Right forelimb (tissue), 1 donor: Measurements from ENCODE around the gene PFKFB3.
"Not testable (repeated sequence)": the region's sequence is repeated elsewhere in the genome, so short reads cannot be mapped to it uniquely, and the experiment has no call there.

Experiments used
- DNase-seq: peaks from one replicate; pipeline ENCODE4 v3.0.0-alpha.2; 2018

The PFKFB3 gene

DNA sequence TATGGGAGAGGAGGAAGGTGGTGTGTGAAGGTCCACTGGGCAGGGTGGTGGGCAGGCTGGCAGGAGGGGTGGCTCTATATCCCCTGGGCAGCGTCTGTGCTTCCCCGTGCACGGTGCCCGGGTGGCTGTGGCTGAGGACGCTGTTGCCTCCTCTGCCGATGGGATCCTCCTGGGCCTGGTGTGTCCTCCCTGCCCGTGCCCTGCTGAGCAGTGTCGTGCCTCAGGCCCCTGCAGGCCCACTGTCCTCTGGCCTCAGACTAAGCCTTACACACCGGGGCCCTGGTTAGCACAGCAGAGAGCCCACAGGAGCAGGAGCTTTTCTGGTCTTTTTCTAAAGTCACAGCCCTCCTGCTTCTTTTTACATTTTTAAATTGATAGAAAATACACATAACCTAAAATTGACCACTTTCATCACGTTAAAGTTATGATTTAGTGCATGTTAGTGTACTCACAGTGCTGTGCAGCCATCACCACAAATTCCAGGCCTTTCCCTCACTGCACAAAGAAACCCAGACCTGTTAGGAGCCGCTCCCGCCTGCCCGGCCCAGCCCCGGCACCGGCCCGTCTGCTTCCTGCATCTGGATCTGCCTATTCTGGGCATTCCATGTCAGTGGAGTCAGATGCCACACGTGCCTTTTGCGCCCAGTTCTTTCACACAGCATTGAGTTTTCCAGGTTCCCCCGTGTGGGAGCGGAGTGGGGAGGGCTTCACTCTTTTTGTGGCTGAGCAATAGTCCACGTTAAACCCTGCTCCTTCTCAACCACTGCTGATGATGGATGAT is 19.4 kb downstream of the PFKFB3 start:
- DNase-seq: no peak

DNA sequence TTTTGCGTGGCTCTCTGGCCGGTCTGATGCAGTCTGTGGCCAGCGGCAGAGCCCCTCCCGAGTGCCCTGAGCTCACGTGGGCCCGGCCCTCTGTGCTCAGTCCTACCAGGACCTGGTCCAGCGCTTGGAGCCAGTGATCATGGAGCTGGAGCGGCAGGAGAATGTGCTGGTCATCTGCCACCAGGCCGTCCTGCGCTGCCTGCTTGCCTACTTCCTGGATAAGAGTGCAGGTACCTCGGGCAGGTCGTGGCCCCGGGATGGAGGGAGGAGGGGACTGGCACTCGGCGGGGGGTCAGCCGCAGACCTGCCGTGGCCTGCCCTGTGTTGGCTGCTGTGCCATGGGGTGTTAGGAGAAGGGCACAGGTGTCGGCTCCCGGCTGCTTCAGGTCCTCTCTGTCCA is 20.0 kb downstream of the PFKFB3 start:
- no peak for DNase-seq

DNA sequence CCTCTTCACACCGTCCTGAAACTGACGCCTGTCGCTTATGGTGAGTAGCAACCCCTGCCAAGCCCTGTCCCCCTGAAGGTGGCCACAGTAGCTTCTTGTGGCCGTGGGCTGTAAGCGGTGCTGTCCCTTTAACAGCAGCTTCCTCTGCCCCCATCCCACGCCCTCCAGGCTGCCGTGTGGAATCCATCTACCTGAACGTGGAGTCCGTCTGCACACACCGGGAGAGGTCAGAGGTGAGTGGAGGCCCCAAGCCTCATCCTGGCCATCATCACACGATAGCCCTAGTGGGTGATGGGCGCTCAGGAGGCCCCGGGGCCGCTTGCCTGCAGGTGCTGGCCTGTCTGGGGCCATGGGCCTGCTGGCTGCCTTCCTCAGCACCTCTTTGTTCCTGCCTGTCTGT is 21.2 kb downstream of the PFKFB3 start:
- DNase-seq: no peak

DNA sequence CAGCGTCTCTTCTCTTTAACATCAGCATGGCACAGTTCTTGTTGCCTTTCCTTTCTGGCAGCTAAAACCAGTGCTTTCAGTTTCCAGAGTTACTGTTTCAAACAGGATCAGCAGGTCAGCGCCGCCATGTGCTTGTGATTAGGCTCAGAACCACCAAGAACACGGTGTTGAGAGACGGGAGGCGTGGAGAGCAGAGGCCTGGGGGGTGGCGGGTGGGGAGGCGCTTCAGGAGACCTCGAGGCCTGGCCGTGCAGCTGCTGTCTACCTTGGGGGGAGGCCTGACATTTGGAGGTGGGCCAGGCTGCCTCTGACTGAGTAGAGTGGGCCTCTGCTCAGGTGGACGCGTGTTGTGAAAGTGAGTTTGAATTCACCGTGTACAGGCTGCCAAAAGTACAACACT is 22.0 kb downstream of the PFKFB3 start:
- DNase-seq: no peak

DNA sequence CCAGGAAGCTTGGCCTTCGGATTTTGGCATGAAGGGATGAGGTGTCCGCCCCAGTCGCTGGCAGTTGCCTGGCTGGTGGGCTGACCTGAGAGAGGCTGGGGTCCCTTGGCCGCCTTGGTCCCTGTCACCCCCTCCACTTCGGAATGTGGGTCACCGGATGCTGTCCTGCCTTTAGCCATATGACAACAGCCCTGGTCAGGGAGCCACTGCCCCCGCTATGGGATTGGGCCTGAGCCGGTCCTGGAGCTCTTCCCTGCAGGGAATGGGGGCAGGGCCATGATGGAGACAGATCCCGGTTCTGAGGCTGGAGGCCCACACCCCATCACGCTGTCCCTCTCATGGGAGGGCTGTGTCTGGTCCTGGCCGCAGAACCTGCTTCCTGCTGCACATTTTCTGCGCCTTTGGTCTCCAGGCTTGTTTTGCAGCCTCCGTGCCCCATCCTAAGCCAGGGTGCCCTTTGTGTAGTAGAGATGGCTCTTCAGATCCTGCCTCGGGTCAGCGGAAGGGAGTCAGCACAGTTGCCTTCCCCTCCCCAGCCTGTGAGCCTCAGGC is 22.6 kb downstream of the PFKFB3 start:
- no peak for DNase-seq

DNA sequence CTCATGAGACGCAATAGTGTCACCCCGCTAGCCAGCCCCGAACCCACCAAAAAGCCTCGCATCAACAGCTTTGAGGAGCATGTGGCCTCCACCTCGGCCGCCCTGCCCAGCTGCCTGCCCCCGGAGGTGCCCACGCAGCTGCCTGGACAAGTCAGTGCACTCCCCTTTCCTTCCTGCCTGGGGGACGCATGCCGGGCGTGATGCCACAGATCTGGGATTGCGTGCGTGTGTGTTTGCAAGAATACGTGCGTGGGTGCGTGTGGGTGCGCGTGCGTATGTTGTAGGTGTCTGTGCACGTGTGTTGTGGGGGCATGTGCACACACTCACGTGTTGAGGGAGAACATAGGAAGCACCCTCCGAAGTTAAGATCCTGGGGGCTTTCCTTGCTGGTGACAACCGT is 23.5 kb downstream of the PFKFB3 start:
- DNase-seq: no peak

DNA sequence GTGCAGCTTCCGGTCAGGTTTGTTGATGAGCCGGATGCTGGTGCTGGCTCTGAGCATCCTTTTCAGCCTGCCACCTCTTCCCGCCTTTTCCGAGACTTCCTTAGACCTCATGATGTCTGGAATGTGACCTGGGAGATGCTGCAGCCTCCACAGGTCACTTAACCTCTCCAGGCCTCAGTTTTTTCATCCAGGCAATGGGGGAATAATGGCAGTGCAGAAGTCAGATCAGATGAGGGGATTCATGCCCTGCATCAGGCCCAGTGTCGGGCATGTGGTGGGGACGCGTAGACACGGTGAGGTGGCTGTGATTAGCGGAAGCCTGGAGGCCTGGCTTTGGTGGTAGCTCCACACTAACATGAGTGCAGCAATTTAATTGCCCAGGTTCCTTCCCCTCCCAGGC is 24.6 kb downstream of the PFKFB3 start:
- DNase-seq: no peak

DNA sequence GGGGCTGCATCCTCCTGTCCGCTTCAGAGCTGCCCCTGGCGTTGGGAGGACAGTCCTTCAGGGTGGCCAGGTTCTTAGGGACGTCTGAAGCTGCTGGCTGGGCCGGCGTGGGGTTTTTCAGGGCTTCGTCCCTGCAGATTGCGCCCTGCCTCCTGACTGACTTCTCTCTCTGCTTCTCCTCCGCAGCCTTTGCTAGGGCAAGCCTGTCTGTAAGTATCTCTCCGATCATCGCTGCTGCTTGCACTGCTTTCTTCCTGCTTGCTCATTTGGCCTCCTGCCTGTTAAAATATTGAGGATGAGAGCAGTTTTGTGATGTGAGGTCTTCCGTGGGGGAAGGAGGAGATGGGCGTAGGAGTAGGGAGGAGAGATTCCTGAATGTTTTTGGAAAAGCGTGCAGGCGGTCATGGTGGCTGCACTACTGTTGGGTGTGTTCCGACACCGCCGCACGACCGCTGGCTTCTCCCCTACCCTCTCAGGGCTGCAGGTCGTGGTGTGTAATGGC is 25.3 kb downstream of the PFKFB3 start:
- DNase-seq: peak; percentile 37

DNA sequence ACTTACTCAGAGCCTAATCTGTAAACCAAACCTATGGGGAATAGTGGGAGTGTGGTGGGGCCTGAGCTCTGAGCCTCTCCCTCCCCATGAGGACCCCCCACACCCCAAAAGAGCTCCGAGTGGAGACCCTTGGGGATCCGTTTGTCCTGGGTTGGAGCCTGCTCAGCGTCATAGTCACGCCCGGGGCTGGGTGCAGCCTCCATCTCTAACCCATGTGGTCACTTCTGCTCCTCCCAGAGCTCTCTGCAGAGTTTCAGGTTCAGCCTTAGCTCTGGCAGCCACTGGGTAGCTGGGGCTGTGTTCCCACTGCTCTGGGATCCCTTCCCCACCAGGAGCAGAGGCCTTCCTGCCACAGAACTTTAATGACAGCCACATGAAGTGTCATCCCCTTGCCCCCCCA is 25.9 kb downstream of the PFKFB3 start:
- peak; percentile 25 for DNase-seq

DNA sequence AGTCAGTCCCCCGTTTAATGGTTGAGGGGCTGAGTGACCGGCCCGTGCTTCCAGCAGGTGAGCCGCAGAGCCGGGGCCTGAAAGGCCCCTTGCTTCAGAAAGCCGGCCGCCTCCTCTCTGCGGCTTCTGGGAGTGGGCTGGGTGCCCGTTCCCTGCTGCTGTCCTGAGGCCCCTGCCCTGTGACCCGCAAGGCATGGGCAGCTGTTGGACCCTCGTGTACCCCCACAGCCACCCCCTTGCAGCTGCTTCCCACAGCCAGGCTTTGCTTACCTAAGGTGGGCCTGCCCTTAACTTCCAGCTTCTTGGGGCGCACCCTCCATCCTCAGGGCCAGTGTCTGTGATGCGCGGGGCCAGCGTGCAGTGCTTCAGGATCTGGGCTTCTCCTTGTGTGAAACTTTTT is 26.6 kb downstream of the PFKFB3 start:
- DNase-seq: peak; percentile 17

DNA sequence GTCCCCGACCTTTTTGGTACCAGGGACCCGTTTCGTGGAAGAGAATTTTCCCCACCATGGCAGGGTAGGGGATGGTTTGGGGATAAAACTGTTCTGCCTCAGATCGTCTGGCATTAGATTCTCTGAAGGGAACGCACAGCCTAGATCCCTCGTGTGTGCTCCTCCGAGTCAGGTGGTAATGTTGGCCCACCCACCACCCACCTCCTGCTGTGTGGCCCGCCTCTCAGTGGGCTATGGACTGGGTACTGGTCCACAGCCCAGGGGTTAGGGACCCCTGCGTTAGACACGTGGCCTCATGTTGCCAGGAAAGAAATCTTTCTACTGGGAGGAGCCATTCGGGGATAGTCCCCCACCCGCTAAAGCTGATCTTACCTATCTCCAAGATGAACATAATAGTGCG is 27.0 kb downstream of the PFKFB3 start:
- DNase-seq: peak; percentile 25

DNA sequence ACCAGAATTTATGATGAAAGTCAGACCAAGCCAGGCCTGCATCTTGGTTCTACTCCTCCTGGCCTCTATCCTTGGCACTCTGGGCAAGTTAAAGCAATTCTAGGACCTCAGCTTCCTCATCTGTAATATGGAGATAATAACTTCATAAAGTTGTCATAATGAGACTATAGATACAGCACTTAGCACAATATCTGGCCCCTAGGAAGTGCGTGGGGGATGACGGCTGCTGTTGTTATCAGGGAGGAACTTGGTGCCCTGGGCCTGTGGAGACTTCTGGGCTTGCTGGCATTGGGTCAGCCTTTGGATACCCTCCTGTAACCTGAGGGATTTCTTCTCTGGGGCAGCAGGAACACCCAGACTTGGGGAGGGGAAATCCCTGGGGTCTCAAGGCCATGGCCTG is 27.6 kb downstream of the PFKFB3 start:
- DNase-seq: peak; percentile 10

DNA sequence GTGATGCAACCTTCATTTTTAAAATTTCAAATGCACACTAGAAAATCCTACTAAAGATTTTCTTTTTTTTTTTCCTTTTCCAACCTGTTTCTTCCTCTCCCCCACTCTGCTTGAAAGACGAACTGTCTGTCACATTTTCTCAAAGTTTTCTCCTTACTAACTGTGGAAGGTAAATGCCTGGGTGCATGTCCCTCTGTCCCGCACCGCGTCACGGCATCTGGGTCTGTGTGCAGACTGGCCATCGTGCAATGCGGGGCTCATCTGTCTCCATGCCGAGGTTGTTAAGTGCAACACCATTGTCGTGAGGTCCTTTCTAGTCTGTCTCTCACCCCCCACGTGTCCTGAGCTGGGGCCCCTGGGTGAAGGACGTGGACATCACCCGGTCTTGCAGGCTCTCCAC is 28.4 kb downstream of the PFKFB3 start:
- DNase-seq: peak; percentile 5

DNA sequence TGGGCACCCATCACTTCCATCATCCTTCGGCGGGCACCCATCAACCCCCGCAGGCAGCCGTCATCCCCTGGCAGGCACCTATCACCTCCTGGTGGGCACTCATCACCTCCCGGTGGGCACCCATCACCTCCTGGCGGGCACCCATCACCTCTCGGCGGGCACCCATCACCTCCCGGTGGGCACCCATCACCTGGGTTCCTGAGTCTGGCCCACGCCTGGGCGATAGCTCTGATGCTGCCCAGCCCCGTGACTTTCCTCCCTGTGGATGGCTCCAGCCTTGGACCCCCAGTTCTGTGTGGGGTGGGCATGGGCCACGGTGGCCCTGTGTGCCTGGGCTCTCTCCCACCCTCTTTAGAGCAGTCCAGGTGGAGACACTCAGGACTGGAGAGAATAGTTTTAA is 29.0 kb downstream of the PFKFB3 start:
- peak; percentile 4 for DNase-seq

DNA sequence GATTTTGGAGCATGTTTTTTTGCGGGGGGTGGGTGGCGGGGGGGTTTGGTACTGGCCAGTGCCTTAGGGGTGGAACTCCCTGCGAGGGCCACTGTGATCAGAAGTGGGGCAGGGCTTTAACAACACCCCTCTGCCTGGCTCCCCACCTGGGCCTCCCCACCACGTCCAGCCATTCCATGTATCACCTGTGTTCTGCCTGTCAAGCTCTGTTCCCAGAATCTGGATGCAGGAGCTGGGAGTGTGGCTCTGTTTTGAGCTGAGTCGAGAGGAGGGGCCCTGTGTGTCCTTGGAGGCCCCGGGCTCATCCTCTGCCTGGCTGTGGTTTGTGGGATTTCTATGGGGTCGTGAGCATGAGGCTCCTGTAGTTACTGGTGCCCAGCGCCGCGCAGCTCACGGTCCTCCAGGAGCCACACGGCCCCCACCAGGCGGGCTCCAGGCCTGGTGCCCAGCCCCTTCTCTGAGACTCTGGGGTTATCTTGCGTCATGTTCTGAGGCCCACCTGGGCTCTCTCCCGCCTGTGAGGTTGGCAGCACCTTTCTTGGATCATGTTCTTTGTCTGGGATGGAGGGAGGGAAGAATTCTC is 29.6 kb downstream of the PFKFB3 start:
- DNase-seq: peak; percentile 32

DNA sequence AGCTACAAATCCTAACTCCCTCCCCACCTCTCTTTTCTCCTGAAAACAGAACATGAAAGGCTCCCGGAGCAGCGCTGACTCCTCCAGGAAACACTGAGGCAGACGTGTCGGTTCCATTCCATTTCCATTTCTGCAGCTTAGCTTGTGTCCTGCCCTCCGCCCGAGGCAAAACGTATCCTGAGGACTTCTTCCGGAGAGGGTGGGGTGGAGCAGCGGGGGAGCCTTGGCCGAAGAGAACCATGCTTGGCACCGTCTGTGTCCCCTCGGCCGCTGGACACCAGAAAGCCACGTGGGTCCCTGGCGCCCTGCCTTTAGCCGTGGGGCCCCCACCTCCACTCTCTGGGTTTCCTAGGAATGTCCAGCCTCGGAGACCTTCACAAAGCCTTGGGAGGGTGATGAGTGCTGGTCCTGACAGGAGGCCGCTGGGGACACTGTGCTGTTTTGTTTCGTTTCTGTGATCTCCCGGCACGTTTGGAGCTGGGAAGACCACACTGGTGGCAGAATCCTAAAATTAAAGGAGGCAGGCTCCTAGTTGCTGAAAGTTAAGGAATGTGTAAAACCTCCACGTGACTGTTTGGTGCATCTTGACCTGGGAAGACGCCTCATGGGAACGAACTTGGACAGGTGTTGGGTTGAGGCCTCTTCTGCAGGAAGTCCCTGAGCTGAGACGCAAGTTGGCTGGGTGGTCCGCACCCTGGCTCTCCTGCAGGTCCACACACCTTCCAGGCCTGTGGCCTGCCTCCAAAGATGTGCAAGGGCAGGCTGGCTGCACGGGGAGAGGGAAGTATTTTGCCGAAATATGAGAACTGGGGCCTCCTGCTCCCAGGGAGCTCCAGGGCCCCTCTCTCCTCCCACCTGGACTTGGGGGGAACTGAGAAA is 30.4 kb downstream of the PFKFB3 start:
- no peak for DNase-seq

DNA sequence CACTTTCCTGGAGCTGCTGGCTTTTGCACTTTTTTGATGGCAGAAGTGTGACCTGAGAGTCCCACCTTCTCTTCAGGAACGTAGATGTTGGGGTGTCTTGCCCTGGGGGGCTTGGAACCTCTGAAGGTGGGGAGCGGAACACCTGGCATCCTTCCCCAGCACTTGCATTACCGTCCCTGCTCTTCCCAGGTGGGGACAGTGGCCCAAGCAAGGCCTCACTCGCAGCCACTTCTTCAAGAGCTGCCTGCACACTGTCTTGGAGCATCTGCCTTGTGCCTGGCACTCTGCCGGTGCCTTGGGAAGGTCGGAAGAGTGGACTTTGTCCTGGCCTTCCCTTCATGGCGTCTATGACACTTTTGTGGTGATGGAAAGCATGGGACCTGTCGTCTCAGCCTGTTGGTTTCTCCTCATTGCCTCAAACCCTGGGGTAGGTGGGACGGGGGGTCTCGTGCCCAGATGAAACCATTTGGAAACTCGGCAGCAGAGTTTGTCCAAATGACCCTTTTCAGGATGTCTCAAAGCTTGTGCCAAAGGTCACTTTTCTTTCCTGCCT is 31.1 kb downstream of the PFKFB3 start:
- no peak for DNase-seq

DNA sequence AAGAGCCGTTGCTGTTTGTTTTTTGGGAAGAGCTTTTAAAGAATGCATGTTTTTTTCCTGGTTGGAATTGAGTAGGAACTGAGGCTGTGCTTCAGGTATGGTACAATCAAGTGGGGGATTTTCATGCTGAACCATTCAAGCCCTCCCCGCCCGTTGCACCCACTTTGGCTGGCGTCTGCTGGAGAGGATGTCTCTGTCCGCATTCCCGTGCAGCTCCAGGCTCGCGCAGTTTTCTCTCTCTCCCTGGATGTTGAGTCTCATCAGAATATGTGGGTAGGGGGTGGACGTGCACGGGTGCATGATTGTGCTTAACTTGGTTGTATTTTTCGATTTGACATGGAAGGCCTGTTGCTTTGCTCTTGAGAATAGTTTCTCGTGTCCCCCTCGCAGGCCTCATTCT is 31.6 kb downstream of the PFKFB3 start:
- DNase-seq: peak; percentile 10

DNA sequence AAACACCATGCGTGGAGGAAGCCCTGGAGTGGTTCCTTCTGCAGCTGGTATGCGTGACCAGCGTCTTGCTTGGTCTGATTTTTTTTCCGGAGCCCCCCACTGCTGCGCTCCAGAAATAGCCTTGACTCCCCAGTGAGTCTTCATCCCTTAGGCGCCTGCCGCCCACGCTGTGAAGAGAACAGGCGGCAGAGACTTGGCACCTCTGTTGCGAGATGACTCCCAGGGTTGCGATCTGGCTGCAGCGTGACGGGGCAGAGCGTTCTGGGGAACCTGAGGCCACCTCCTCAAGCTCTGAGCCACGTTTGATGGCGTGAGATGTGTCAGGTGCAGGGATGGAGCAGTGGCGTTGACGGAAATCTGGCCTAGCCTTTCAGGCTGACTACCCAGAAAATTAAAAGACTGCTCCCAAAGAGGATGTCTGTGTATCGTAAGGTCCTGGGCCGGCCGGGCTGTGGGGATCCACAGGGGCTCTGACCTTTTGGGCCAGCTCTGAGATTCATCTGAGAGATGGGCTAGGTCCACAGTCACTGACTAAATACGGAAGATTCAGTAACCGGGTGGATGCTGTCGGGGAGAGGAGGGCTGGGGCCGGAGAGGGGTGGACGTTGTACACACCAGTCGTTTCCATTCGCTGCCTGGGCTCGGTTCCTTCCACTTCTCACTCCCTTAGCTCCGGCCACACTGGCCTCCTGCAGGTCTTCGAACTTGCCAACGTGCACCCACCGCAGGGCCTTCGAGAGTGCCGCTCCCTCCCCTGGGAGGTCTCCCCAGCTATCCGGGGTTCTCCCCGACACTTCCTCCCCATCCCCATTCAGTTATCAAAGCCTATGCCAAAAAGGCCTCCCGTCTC is 33.8 kb downstream of the PFKFB3 start:
- no peak for DNase-seq

DNA sequence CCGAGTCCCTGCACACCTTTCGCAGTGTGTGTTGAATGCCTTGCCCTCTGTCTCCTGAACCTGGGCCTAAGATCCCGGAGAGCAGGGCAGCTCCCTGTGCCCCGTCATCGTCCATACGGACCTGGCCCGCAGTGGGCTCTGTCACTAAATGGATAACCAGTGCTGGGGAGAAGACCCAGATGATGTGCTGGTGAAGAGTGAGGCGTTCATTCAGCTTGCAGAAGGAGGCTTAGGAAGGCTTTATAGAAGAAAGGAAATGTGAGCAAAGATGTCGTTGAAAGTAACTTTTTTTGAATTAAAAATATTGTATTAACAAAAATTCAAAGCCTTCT is 34.4 kb downstream of the PFKFB3 start:
- no peak for DNase-seq

DNA sequence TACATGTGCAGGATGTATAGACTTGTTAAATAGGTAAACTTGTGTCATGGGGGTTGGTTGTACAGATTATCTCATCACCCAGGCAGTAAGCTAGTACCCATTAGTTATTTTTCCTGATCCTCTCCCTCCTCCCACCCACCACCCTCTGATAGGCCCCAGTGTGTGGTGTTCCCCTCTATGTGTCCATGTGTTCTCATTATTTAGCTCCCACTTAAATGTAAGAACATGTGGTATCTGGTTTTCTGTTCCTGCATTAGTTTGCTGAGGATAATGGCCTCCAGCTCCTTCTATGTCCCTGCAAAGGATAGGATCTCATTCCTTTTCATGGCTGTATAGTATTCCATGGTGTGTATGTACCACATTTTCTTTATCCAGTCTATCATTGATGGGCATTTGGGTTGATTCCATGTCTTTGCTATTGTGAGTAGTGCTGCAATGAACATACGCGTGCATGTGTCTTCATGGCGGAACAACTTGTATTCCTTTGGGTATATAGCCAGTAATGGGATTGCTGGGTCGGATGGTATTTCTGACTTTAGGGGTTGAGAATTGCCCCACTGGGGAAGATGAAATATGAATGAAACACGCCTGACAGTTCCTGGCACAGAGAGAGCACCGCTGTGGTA is 36.0 kb downstream of the PFKFB3 start:
- not testable (repeated sequence) for DNase-seq
